HepG2 (cell line): ENCODE results near the gene SRRM2. TPM values are rescaled to one million over a fixed set of nuclear protein-coding genes. Genes with fewer than 3 reads are reported as not detected.

Source experiments
- ATAC-seq: fragments of 200-7000 bp; cut with Tn5 transposase; 3 replicates; pipeline ENCODE4 v1.9.1; 2020; ENCODE audit warnings: mild to moderate bottlenecking, moderate library complexity
- BruUV-seq: library from RNA; stranded (reverse); fragments of 400-500 nt; replicated peaks from 2 replicates; lab custom pipeline; 2021; lab: Mats Ljungman, UMichigan
- CTCF ChIA-PET: fragments of 300-600 bp; formaldehyde crosslinking; extraction: SDS; loops from one replicate; lab custom pipeline; 2021; ENCODE audit warnings: low total read pairs, inconsistent platforms, low intra/inter-chr PET ratio; lab: Yijun Ruan, JAX
- POLR2A ChIA-PET: fragments of 350-600 bp; sonication (Branson Sonifier 250); formaldehyde crosslinking; loops from one replicate; lab custom pipeline; 2020; ENCODE audit warnings: antibody characterized with exemption, inconsistent platforms; lab: Yijun Ruan, JAX
- DNase-seq: peaks from one replicate; pipeline ENCODE4 v3.0.0-alpha.2; 2015; ENCODE audit warnings: low spot score
- FAIRE-seq: peaks from 3 replicates; lab custom pipeline; 2011; peaks lifted over from hg19 to GRCh38; lab: Jason Lieb, UNC
- H2AFZ ChIP-seq: one replicate; pipeline ENCODE4 v1.6.1; 2011; ENCODE audit warnings: low read length, inconsistent platforms
- H3K27ac ChIP-seq: fragments of 300-600 bp; 3 replicates; pipeline ENCODE4 v1.8.0; 2011; ENCODE audit warnings: mixed run types, mild to moderate bottlenecking, mixed read lengths, low read length, inconsistent platforms; ENCODE audit not compliant: insufficient read depth; ENCODE audit errors: extremely low read length
- H3K27me3 ChIP-seq, 2 experiments: fragments of 200-600 bp in 1 of 2; 2 replicates in 1 of 2; 3 replicates in 1 of 2; pipeline versions ENCODE4 v1.6.0 to v1.8.0; 2011; ENCODE audit warnings: low read length in 2 of 2, mild to moderate bottlenecking in 2 of 2, moderate library complexity in 2 of 2, inconsistent platforms in 1 of 2; ENCODE audit not compliant: insufficient read depth in 2 of 2, control insufficient read depth in 1 of 2
- H3K36me3 ChIP-seq, 2 experiments: fragments of 200-600 bp in 1 of 2; replicated peaks in 1 of 2; 2 replicates in 1 of 2; 3 replicates in 1 of 2; pipeline versions ENCODE4 v1.5.1 to v1.8.0; 2011; ENCODE audit warnings: low read length in 2 of 2, inconsistent platforms in 1 of 2; ENCODE audit not compliant: insufficient read depth in 2 of 2, control insufficient read depth in 1 of 2
- H3K4me1 ChIP-seq: 2 replicates; pipeline ENCODE4 v1.5.1; 2012; ENCODE audit warnings: low read length, inconsistent platforms; ENCODE audit not compliant: insufficient read depth
- H3K4me2 ChIP-seq: 2 replicates; pipeline ENCODE4 v1.6.0; 2011; ENCODE audit warnings: low read depth, low read length, inconsistent platforms
- H3K4me3 ChIP-seq, 3 experiments: fragments of 200-600 bp in 1 of 3; sonication (generic), shearing (Covaris generic) in 1 of 3; replicated peaks in 1 of 3; 2 replicates each; pipeline ENCODE4 v1.5.1; 2011 to 2016; ENCODE audit warnings: low read length in 3 of 3, inconsistent platforms in 2 of 3, low read depth in 2 of 3, mild to moderate bottlenecking in 2 of 3, control low read depth in 1 of 3, mixed read lengths in 1 of 3; ENCODE audit not compliant: insufficient read depth in 1 of 3
- H3K79me2 ChIP-seq: one replicate; pipeline ENCODE4 v1.6.1; 2011; ENCODE audit warnings: low read length, inconsistent platforms; ENCODE audit not compliant: insufficient read depth
- H3K9ac ChIP-seq: 2 replicates; pipeline ENCODE4 v1.6.0; 2011; ENCODE audit warnings: mild to moderate bottlenecking, low read depth, low read length, inconsistent platforms; ENCODE audit not compliant: insufficient read depth
- H3K9me3 ChIP-seq: 2 replicates; pipeline ENCODE4 v1.5.1; 2012; ENCODE audit warnings: mild to moderate bottlenecking, low read length
- H4K20me1 ChIP-seq: 2 replicates; pipeline ENCODE4 v1.6.0; 2011; ENCODE audit warnings: inconsistent platforms, mild to moderate bottlenecking, low read length, moderate library complexity; ENCODE audit not compliant: insufficient read depth
- E2F1 ChIP-seq: sonication (generic); formaldehyde crosslinking; IDR thresholded peaks from 2 replicates; pipeline ENCODE4 v1.5.0; 2020; ENCODE audit warnings: missing genetic modification reagents
- HMGXB4 ChIP-seq, 2 experiments: sonication (generic) in 1 of 2; formaldehyde crosslinking in 1 of 2; IDR thresholded peaks; 2 replicates each; pipeline versions ENCODE4 v1.4.0 to v1.6.1; 2018 to 2020; ENCODE audit warnings: missing genetic modification reagents in 2 of 2, borderline replicate concordance in 1 of 2, low read depth in 1 of 2, mild to moderate bottlenecking in 1 of 2, missing biosample characterization in 1 of 2
- NONO ChIP-seq, 2 experiments: fragments of 450-650 bp in 1 of 2; sonication (generic) in 1 of 2; formaldehyde crosslinking in 1 of 2; IDR thresholded peaks in 1 of 2; conservative IDR thresholded peaks in 1 of 2; 2 replicates each; pipeline versions ENCODE4 v1.6.1 to v1.8.0; 2017 to 2022; ENCODE audit warnings: mild to moderate bottlenecking in 1 of 2, missing genetic modification reagents in 1 of 2, moderate library complexity in 1 of 2
- PAWR ChIP-seq: sonication (generic); formaldehyde crosslinking; IDR thresholded peaks from 2 replicates; pipeline ENCODE4 v1.4.0; 2020; ENCODE audit warnings: missing genetic modification reagents, mild to moderate bottlenecking, borderline replicate concordance
- SPEN ChIP-seq: sonication (generic); formaldehyde crosslinking; IDR thresholded peaks from 2 replicates; pipeline ENCODE4 v1.5.1; 2020; ENCODE audit warnings: low read depth, mild to moderate bottlenecking, missing genetic modification reagents
- ZMAT3 ChIP-seq: sonication (generic); formaldehyde crosslinking; conservative IDR thresholded peaks from 2 replicates; pipeline ENCODE4 v1.7.0; 2021; ENCODE audit warnings: missing genetic modification reagents
- ZMYM2 ChIP-seq: sonication (generic); formaldehyde crosslinking; IDR thresholded peaks from 2 replicates; pipeline ENCODE4 v1.8.0; 2022; ENCODE audit warnings: mild to moderate bottlenecking, missing genetic modification reagents
- ZNF207 ChIP-seq: fragments of 450-650 bp; IDR thresholded peaks from 2 replicates; pipeline ENCODE4 v1.6.1; 2016; ENCODE audit warnings: antibody characterized with exemption, borderline replicate concordance
- ZNF326 ChIP-seq: sonication (generic); formaldehyde crosslinking; IDR thresholded peaks from 2 replicates; pipeline ENCODE4 v1.4.0; 2020; ENCODE audit warnings: missing genetic modification reagents, borderline replicate concordance
- ZNF646 ChIP-seq: sonication (generic); formaldehyde crosslinking; IDR thresholded peaks from 2 replicates; pipeline ENCODE4 v1.9.0; 2021; ENCODE audit warnings: mild to moderate bottlenecking, missing genetic modification reagents
- ZNF724P ChIP-seq: sonication (generic); formaldehyde crosslinking; IDR thresholded peaks from 2 replicates; pipeline ENCODE4 v1.8.0; 2022; ENCODE audit warnings: missing genetic modification reagents, borderline replicate concordance
- WGBS: methylation state at CpG from one replicate; pipeline ENCODE4 v1.1.6; 2017; ENCODE audit warnings: low lambda C conversion rate; 5-methylcytosine and 5-hydroxymethylcytosine counted together
- in situ Hi-C: cut with HindIII; loops from 2 replicates; pipeline ENCODE4 v1.10.0; 2017; ENCODE audit warnings: low pct_unique_long_range_greater_than_20kb; ENCODE audit not compliant: extremely low pct_ligation_motif_present
- intact Hi-C: fragments of 100-400 bp; cut with micrococcal nuclease; formaldehyde crosslinking; loops from one replicate; pipeline ENCODE4 v1.10.0; 2022; ENCODE audit not compliant: unreplicated experiment
- polyA plus RNA-seq, 8 experiments: library from polyadenylated mRNA; depleted of rRNA in 3 of 8; stranded (reverse) in 7 of 8; unstranded in 1 of 8; fragments of >200 nt; fragmentation: Illumina TruSeq in 4 of 8; extraction: Trizol in 4 of 8; gene quantifications; 2 replicates each; pipeline versions ENCODE4 v1.2.1 to v1.2.3, GENCODE V29; 2011 to 2016; ENCODE audit warnings: low read depth in 4 of 8, missing spikeins in 1 of 8, mixed read lengths in 1 of 8; ENCODE audit not compliant: insufficient read depth in 1 of 8
- total RNA-seq, 5 experiments: library from RNA; depleted of rRNA; stranded (reverse); fragments of >200 nt; fragmentation: Illumina TruSeq; extraction: Trizol; gene quantifications; 2 replicates each; pipeline ENCODE4 v1.2.3, GENCODE V29; 2016; ENCODE audit warnings: low read depth in 1 of 5

Gene SRRM2
- total and polyA plus RNA-seq, 2 of the 13 experiments (the other 11 are each of a cell fraction or from before 2014, with no cell fraction given) = 50.4 to 112 TPM

- FAIRE-seq (no peak), DNase-seq (no peak), ATAC-seq (peak; percentile 8; the same call in 2 of the 3 replicates)
- peak overlapping the region; percentile 100 for H3K4me2 ChIP-seq
- H3K27me3 ChIP-seq = peaks cover 0 to 9% of the 10 kb centered on the region in 2 experiments; a peak in 3 of 5 replicates
- H3K27ac ChIP-seq = peak overlapping the region; percentile 95
- no TSS peak for BruUV-seq
- 34% methylated on average over 17 of the region's 27 CpGs for WGBS
- H3K4me3 ChIP-seq = peak overlapping the region; percentile 83 to 100 (median 98)
- no peaks in the 10 kb centered on the region for H4K20me1 ChIP-seq
- H3K9ac ChIP-seq = peak overlapping the region; percentile 100
- intact Hi-C loops (no loop called here), in situ Hi-C loops (no loop called here)
- peaks cover 25% of the 10 kb centered on the region for H3K4me1 ChIP-seq
- H3K36me3 ChIP-seq = peaks cover 11 to 19% of the 10 kb centered on the region in 2 experiments; a peak in 4 of 5 replicates
- ChIA-PET CTCF (no interaction called here), POLR2A (interaction anchor here (1.1 to 6.1 kb wide), 8 partner anchors 10 to 127 kb away, joined by 3 to 74 read pairs (median 4); partner anchors contain the start of genes FLYWCH2, PRSS33, SRRM2 and ZG16B)
- peaks cover 34% of the 10 kb centered on the region for H3K79me2 ChIP-seq
- no peaks in the 10 kb centered on the region for H3K9me3 ChIP-seq
- H2AFZ ChIP-seq = no peak overlapping the region
- TF ChIP-seq HMGXB4 (CRISPR knock-in tag; IDR thresholded peaks at IDR 0.05; ENCODE audit: borderline replicate concordance in 1 of 2, low read depth in 1 of 2) (0 out of 4 replicates have a peak, but pooled peaks of 1 of the 2 experiments have one; percentile 18), NONO (IDR thresholded peaks at IDR 0.05) (no peak), NONO (CRISPR knock-in tag; conservative IDR thresholded peaks at IDR 0.05) (0 out of 2 replicates have a peak, but pooled peaks have one; percentile 40), PAWR (CRISPR knock-in tag) (no peak), ZNF724P (CRISPR knock-in tag) (0 out of 2 replicates have a peak, but pooled peaks have one; percentile 31), ZMYM2 (CRISPR knock-in tag) (no peak), ZNF326 (peak; percentile 84; the same call in 1 of the 2 replicates), SPEN (CRISPR knock-in tag) (0 out of 2 replicates have a peak, but pooled peaks have one; percentile 26), ZMAT3 (0 out of 2 replicates have a peak, but pooled peaks have one; percentile 51), ZNF207 (no peak), E2F1 (no peak), ZNF646 (no peak)
Measured at GRCh38 chr16:2777903-2778629, 25.6 kb downstream of the SRRM2 start.
